CD4-positive, alpha-beta T cell treated with Interleukin-21 for 1 hour (primary cell): ENCODE results near the gene TPSG1.
"Not testable (repeated sequence)": the region's sequence is repeated elsewhere in the genome, so short reads cannot be mapped to it uniquely, and the experiment has no call there.

Experiments used
- DNase-seq: peaks from one replicate; pipeline ENCODE4 v3.0.0-alpha.2; 2020

The TPSG1 gene

GRCh38 chr16:1230084-1230470 lies 5.0 kb upstream of the TPSG1 start, which contains the start of gene TPSB2:
TSS of gene TPSB2 (minus strand) at chr16:1230184. CDS start at chr16:1229951, 233 bp downstream.
- DNase-seq, result not testable (repeated sequence)

GRCh38 chr16:1229476-1229875 lies 4.4 kb upstream of the TPSG1 start:
- DNase-seq, result not testable (repeated sequence)

GRCh38 chr16:1228227-1228626 lies 3.2 kb upstream of the TPSG1 start:
- DNase-seq, result not testable (repeated sequence)

- not testable (repeated sequence) for DNase-seq
Observed at GRCh38 chr16:1226692-1227091, 1.6 kb upstream of the TPSG1 start.

GRCh38 chr16:1225728-1226311 lies 752 bp upstream of the TPSG1 start:
- not testable (repeated sequence) for DNase-seq

GRCh38 chr16:1224558-1224957 lies 510 bp downstream of the TPSG1 start:
- DNase-seq, result no peak

- no peak for DNase-seq
Observed at GRCh38 chr16:1223355-1224214, 1.5 kb downstream of the TPSG1 start.

GRCh38 chr16:1222553-1223354 lies 2.3 kb downstream of the TPSG1 start:
- DNase-seq, result no peak

GRCh38 chr16:1221628-1222552 lies 3.2 kb downstream of the TPSG1 start:
- DNase-seq, result no peak

- DNase-seq, result no peak
Observed at GRCh38 chr16:1220841-1221627, 4.0 kb downstream of the TPSG1 start.

- no peak for DNase-seq
Observed at GRCh38 chr16:1220098-1220728, 4.9 kb downstream of the TPSG1 start.

GRCh38 chr16:1218930-1219611 lies 6.0 kb downstream of the TPSG1 start:
- DNase-seq, result no peak

GRCh38 chr16:1218061-1218929 lies 6.8 kb downstream of the TPSG1 start:
- no peak for DNase-seq

GRCh38 chr16:1217526-1217925 lies 7.5 kb downstream of the TPSG1 start:
- DNase-seq, result no peak

GRCh38 chr16:1216681-1217400 lies 8.2 kb downstream of the TPSG1 start:
- no peak for DNase-seq

- no peak for DNase-seq
Observed at GRCh38 chr16:1216296-1216619, 8.8 kb downstream of the TPSG1 start.

- DNase-seq, result no peak
Observed at GRCh38 chr16:1215574-1216295, 9.3 kb downstream of the TPSG1 start.

GRCh38 chr16:1214719-1215118 lies 10.3 kb downstream of the TPSG1 start:
- no peak for DNase-seq
